ENCODE measurements around the gene LARP4B. TPM values are rescaled to one million over a fixed set of nuclear protein-coding genes. Genes with fewer than 3 reads are reported as not detected.

The LARP4B gene
- total and polyA plus RNA-seq, 2 of the 13 experiments (the other 11 are each of a cell fraction or from before 2014, with no cell fraction given): 19.5 to 30.2 TPM

DNA sequence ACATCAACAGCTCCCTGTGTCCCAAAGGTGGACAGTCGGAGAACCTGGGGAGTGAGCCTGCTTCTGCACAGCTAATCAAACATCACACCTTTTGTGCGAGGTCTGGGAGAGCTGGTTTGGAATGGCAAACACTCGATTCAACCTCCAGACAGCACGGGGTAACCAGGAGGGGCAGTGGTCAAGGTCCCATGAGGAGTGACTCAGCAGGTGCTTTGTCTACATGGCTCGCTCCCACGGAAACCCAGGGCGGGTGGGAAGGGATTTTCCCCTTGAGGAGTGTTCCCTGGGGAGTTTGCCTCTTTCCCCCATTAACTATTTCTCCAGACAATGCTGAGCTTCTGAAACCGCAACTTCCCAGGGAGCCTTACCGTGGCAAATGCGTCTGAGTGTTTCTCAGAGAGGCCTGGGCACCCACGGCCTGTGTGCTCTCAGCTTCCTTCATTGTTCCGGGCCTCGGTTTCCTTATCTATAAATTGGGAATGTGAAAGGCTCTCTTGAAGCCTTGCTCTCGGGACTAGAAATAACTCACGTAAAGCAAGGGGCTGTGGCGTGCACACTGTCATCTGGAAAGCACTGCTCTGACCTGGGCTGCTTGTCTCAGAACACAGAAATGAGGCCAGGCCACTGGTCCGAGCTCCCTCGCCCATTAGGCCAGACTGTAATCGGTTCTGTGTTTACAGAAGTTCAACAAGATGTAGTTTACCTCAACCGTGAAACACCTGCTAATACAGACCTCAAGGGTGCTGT is 42.7 kb upstream of the LARP4B start (continued):
- no peak for TF ChIP-seq CENPX (CRISPR knock-in tag; IDR thresholded peaks at IDR 0.05)
- no peak for TF ChIP-seq ZFP36 (IDR thresholded peaks at IDR 0.05; ENCODE audit: borderline replicate concordance, low read depth, low read length, partially characterized antibody)
- TF ChIP-seq, protein P1, sequence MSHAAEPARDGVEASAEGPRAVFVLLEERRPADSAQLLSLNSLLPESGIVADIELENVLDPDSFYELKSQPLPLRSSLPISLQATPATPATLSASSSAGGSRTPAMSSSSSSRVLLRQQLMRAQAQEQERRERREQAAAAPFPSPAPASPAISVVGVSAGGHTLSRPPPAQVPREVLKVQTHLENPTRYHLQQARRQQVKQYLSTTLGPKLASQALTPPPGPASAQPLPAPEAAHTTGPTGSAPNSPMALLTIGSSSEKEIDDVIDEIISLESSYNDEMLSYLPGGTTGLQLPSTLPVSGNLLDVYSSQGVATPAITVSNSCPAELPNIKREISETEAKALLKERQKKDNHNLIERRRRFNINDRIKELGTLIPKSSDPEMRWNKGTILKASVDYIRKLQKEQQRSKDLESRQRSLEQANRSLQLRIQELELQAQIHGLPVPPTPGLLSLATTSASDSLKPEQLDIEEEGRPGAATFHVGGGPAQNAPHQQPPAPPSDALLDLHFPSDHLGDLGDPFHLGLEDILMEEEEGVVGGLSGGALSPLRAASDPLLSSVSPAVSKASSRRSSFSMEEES (CRISPR knock-in tag; IDR thresholded peaks at IDR 0.05): peak; percentile 83
- TF ChIP-seq, protein P2, sequence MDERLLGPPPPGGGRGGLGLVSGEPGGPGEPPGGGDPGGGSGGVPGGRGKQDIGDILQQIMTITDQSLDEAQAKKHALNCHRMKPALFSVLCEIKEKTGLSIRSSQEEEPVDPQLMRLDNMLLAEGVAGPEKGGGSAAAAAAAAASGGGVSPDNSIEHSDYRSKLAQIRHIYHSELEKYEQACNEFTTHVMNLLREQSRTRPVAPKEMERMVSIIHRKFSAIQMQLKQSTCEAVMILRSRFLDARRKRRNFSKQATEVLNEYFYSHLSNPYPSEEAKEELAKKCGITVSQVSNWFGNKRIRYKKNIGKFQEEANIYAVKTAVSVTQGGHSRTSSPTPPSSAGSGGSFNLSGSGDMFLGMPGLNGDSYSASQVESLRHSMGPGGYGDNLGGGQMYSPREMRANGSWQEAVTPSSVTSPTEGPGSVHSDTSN (CRISPR knock-in tag; IDR thresholded peaks at IDR 0.05): no peak
- no peak for TF ChIP-seq ZNF710 (CRISPR knock-in tag; IDR thresholded peaks at IDR 0.05; ENCODE audit: borderline replicate concordance)
- no peak for TF ChIP-seq ZC3H4 (CRISPR knock-in tag; IDR thresholded peaks at IDR 0.05; ENCODE audit: borderline replicate concordance)
- no peak for TF ChIP-seq CBX1 (IDR thresholded peaks at IDR 0.05; ENCODE audit: low read depth)
- TF ChIP-seq YEATS4 (CRISPR knock-in tag; IDR thresholded peaks at IDR 0.05; ENCODE audit: borderline replicate concordance): no peak; the same call in 1 of the 2 replicates
- TF ChIP-seq ZZZ3 (CRISPR knock-in tag; IDR thresholded peaks at IDR 0.05; ENCODE audit: borderline replicate concordance): no peak
- TF ChIP-seq, protein P3, sequence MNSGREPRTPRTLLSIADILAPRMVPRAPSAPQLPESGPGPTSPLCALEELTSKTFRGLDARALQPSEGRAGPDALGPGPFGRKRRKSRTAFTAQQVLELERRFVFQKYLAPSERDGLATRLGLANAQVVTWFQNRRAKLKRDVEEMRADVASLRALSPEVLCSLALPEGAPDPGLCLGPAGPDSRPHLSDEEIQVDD (CRISPR knock-in tag; IDR thresholded peaks at IDR 0.05; ENCODE audit: borderline replicate concordance): no peak
- TF ChIP-seq ZNF800 (CRISPR knock-in tag; IDR thresholded peaks at IDR 0.05): no peak
- TF ChIP-seq, protein P4, sequence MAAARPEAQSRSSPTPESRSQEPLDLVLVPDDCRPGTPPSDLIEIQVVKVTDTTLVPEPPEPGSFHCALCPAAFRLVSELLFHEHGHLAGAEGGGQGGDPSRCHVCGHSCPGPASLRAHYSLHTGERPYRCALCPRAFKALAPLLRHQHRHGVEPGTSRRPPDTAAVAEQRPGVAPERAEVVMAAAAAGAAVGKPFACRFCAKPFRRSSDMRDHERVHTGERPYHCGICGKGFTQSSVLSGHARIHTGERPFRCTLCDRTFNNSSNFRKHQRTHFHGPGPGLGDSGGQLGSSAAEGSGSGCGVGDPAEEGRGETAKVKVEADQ (CRISPR knock-in tag; IDR thresholded peaks at IDR 0.05; ENCODE audit: borderline replicate concordance): no peak
- no peak for TF ChIP-seq FOXP1 (IDR thresholded peaks at IDR 0.05)
- peak; percentile 69 for TF ChIP-seq FOXP1 (CRISPR knock-in tag; IDR thresholded peaks at IDR 0.05)
- no peak for TF ChIP-seq HHEX (CRISPR knock-in tag; IDR thresholded peaks at IDR 0.05)
- no peak for TF ChIP-seq ZNF839 (CRISPR knock-in tag; IDR thresholded peaks at IDR 0.05; ENCODE audit: borderline replicate concordance)
- no peak for TF ChIP-seq KDM1A (CRISPR knock-in tag; IDR thresholded peaks at IDR 0.05)
- no peak for TF ChIP-seq ZNF230 (CRISPR knock-in tag; IDR thresholded peaks at IDR 0.05)
- no peak for TF ChIP-seq ZBTB20 (CRISPR knock-in tag; IDR thresholded peaks at IDR 0.05; ENCODE audit: borderline replicate concordance, low read depth)
- peak; percentile 42; the same call in 1 of the 2 replicates for TF ChIP-seq DMAP1 (CRISPR knock-in tag; IDR thresholded peaks at IDR 0.05)
- TF ChIP-seq TBL1XR1 (IDR thresholded peaks at IDR 0.05; ENCODE audit: borderline replicate concordance, low read length, partially characterized antibody): peak; percentile 63
- TF ChIP-seq FOXK2 (IDR thresholded peaks at IDR 0.05): no peak
- no peak for TF ChIP-seq ZNF138 (CRISPR knock-in tag; IDR thresholded peaks at IDR 0.05; ENCODE audit: low read depth)
- TF ChIP-seq ZNF354B (CRISPR knock-in tag; IDR thresholded peaks at IDR 0.05): no peak
